HG03520 (cell line): Measurements from ENCODE around the gene TECPR1.

Experiments
- ATAC-seq: cut with Tn5 transposase; IDR thresholded peaks from one replicate; pipeline ENCODE4 v1.9.1; 2021; ENCODE audit warnings: mild to moderate bottlenecking, moderate library complexity; ENCODE audit not compliant: unreplicated experiment

TECPR1 gene

GRCh38 chr7:98252425-98253054, 508 bp upstream of the TECPR1 start:
- ATAC-seq, result no peak

DNA sequence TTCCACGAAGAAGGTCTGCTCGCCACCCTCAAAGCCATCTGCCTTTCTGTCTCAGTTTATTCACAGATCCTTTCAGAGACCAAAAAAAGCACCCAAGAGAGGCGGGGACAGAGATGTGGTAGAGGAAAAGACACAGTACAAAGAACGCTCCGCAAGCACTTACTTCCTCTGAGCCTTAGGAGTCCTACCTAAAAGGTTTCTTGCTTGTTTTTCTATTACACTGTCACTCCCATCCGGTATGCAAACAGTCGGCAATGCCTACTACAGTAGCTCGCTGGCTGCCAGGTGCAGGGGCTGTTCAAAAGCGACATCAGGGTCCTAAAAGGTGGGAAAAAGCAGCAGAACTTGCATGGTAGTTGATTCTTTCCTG, 816 bp downstream of the TECPR1 start:
- ATAC-seq, result peak; percentile 6

DNA sequence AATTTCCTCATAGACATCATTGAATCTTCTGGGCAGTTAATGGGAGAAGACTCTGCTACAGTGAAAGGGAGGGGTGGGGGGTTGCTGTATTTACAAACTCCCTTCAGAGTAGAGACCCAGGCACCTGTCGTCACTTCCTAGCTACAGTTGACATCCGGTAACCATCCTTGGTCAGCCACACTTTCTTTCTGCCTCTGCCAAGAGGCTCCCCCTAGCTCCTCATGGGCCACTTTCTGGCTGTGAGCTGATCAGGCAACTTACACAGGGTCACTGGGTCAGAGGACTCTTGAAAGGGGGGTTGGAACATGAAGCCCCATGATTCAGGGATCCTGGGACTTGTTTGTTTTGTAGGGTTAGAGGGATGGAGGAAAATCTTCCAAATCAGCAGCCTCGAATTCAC, 1.2 kb downstream of the TECPR1 start:
- ATAC-seq, result no peak

GRCh38 chr7:98249106-98249505, 2.9 kb downstream of the TECPR1 start:
- no peak for ATAC-seq

DNA sequence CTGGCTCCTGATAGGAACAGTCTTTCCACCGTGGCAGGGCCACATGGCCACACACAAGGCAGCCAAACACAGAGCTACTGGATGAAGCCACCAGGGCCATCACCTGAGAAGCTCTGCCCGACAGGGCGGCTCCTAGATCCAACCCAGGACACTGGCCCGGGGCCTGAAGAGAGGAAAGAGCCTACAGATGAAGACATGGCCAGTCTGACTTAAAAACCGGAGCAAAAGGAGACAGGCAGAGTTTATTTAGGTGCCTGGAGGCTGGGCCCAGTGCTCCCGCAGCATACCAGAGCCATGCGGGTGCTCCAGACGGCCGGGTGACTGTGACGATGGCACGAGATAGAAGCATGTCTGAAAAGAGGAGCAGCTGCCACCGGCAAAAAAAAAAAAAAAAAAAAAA, 3.9 kb downstream of the TECPR1 start:
- no peak for ATAC-seq

DNA sequence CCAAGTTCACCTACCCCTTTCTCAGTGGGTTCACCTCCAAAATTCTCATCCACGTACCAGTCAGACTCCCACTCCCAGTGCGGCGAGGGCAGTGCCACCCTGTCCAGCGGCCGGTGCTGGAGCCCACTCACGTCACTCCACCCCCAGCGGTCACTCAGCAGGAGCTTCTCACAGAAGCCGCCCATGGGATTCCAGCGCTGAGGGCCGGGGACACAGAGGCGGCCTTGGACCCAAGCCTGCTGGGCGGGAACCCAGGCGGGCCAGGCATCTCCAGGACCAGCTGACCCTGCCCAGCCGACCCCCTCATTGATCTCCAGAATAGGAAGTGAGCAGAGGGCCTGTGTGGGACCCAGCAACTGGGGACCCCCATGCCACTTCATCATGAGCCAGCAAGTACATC, 7.2 kb downstream of the TECPR1 start:
- ATAC-seq, result no peak

DNA sequence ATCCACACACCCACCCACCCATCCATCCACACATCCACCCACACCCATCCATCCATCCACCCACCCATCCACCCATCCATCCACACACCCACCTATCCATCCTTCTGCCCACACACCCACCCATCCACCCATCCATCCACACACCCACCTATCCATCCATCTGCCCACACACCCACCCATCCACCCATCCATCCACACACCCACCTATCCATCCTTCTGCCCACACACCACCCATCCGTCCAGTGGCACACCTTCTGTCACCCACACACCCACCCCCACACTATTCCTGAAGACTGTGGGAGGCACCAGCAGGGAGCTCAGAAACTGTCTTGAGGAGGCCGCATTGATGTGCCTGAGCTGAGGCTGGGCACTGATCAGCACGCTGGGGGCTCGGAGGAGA, 9.1 kb downstream of the TECPR1 start:
- ATAC-seq, result no peak

DNA sequence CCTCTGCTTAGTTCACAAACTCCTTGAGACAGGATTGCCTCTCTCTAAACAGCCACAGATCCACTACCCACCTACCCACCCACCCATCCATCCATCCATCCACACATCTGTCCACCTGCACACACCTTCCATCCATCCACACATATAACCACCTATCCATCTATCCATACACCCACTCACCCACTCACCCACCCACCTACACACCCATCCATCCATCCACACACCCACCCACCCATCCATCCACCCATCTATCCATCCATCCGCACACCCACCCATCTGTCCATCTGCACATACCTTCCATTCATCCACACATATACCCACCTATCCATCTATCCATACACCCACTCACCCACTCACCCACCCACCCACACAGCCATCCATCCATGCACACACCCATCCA, 9.7 kb downstream of the TECPR1 start:
- ATAC-seq, result no peak

DNA sequence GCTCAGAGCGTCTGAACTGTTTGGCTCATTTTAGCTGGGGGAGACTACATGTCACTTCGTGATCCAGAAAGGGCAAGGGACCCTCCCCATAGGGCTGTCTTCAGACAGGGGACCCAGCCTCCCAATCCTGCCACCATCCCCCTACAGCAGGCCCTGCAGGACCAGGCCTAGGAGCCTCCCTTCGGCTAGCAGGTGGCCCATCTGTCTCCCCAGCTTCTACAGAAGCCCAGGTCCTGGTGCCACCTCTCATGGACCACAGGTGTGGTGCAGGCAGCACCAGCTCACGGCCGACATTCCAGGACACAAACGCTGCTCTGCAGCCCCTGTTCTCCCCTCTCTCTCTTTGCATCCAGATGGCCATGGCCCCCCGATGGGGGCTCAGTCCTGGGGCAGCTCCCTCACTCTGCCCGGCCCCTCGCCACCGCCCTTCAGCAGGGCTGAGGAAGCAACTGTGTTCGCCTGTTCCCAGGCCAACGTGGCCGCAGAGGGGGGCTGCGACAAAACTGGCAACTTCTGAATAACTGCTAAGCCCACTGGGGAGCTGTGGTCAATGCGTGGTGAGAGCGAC, 10.3 kb downstream of the TECPR1 start:
- ATAC-seq, result no peak

DNA sequence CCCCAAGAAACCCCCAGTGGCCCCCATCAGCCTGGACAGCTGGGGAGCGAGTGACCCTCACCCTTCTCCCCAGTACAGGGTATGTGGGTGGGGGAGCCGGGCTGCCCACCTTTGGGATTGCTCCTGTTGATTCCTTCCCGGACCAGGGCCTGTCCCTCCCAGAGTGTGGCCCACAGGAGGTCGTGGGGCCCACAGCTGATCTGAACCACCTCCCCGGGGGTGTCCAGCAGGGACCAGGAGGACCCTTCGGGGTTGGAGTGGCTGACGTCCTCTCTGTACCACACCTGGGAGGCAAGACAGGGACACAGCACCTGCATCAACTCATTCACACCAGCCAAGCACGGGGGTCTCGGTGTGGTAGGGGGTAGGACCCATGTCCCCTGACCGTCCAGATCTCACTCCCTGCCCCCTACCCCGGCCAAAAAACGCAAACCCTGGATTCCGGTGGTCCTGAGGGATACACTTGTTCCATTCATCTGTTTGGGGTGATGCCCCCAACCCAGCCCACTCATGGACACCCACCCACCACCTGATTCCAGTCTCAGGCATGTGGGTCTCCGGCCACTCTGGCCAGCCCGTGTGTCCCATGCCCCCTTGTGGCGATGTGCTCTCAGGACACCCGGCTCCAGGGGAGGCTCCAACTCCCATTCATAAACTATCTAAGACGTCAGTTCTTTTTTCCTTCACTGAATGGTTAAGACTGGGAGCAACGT, 10.9 kb downstream of the TECPR1 start:
- peak; percentile 50 for ATAC-seq

DNA sequence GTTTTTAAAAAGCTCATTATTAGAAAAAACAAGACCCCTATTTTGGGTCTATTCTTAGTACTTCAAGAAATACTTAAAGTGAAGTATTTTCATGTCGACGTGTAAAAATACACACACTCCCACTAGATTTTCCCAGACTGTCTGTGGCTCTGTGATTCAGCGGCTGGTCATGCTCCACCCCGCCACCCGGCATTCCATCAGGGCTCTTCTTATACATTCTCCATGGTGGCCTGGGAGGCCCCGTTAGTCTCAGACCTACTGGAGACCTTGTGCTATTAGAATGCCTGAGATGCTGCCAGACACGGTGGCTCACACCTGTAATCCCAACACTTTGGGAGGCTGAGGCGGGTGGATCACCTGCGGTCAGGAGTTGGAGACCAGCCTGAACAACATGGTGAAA, 13.1 kb downstream of the TECPR1 start:
- no peak for ATAC-seq

GRCh38 chr7:98238076-98238475, 14.0 kb downstream of the TECPR1 start:
- ATAC-seq, result no peak

GRCh38 chr7:98236355-98237185, 15.5 kb downstream of the TECPR1 start:
- no peak for ATAC-seq

DNA sequence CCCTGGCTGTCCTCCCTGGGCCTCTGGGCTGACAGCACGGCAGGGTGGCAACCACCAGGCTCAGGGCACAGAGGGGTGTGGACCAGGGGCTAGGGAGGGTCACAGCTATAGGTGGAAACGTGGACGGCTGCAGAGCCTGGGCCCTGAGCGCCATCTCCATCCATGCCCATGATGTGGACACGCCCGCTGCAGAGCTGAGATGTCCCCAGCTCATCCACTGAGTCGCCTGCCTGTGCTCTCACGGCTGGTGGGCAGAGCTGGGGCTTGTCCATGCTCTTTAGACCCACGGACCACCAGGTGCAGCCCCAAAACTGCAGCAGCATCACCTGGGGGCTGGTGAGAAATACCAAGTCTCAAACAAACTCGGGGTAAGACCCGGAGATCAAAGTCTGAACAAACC, 16.1 kb downstream of the TECPR1 start:
- ATAC-seq, result no peak

DNA sequence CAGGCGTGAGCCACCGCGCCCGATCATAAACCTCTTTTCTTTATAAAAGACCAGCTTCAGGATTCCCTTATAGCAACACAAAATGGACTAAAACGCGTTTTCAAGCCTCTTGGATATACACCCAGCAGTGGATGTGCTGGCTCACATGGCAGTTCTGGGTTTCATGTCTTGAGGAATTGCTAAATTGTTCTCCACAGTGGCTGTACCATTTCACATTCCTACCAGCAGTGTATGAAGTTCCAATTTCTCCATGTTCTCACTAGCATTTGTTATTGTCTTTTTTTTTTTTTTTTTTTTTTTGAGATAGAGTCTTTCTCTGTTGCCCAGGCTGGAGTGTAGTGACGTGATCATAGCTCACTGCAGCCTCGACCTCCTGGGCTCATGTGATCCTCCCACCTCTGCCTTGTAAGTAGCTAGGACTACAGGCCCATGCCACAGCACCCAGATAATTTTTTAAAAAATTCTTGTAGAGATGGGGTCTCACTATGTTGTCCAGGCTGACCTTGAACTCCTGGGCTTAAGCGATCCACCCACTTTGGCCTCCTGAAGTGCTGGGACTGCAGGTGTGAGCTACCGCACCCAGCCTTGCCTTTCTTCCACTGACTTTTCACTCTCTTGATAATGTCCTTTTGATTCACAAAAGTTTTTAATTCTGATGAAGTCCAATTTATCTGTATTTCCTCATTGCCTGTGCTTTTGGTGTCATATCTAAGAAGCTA, 17.4 kb downstream of the TECPR1 start:
- ATAC-seq, result no peak

GRCh38 chr7:98233219-98234070, 18.6 kb downstream of the TECPR1 start:
- ATAC-seq, result no peak

DNA sequence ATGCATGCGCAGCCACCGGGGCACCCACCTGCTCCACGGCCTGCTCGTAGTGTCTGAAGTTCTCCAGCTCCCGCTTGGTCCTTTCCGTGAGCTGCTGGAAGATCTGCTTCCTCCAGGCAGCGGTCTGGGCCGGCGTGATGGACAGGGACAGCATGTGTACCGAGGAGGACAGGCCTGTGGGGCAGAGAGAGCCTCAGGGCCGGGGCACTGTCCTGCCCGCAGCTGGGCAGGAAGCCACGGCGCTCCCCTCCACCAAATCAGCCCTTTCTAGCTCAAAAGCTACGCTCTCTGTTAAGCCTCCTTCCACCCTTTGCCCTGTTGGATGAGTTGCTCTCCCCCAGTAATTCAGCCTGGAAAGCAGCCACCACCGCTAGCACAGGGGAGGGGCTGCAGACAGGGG, 19.2 kb downstream of the TECPR1 start:
- no peak for ATAC-seq

DNA sequence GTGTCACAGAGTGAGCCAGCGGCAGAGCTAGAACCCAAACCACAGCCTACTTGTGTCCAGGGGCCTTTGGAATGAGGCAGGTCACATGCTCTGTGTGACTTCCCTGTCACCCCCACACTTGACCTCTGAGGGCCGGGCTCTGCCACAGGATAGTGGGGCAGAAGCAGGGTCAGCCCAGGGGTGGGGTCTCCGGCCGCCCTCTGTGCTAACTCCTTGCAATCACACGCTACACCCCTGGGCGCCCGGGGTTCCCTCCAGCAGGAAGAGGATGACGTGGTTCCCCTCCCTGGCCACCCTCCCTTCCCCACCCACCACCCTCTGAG, 19.8 kb downstream of the TECPR1 start:
- ATAC-seq, result no peak

DNA sequence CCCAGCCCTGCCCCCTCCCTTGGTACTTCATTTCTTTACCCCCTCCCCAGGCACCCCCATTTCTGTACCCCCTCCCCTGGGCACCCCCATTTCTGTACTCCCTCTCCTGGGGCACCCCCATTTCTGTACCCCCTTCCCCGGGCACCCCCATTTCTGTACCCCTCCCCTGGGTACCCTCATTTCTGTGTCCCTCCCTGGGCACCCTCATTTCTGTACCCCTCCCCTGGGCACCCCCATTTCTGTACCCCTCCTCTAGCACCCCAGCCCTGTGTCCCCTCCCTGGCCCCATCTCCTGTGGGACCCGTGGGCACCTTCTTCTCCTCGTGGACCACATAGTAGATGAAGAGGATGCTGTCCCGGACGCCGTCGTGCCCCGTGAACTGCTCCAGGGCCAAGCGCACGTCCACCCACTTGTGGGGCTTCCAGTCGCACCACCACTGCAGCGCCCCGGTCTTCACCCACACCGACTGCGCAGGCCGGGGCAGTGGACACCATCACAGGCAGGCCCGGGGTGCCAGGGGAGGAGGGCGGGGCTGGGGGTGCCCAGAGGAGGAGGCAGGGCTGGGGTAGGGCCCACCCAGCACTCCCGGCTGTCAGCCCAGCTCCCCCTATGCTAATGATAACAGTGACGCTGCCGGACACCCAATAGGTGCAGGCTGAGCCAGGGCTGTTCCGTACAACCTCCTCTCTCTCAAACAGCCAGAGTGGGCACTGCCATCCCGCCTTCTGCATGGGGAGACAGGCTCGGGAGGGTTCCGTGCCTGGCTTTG, 20.4 kb downstream of the TECPR1 start:
- no peak for ATAC-seq
